WTC11 (cell line): ENCODE measurements around the gene COLGALT1. TPM values are rescaled to one million over a fixed set of nuclear protein-coding genes. Genes with fewer than 3 reads are reported as not detected.

Experiments
- ATAC-seq: fragments of 200-7000 bp; cut with Tn5 transposase; 2 replicates; pipeline ENCODE4 v1.10.0; 2021; ENCODE audit warnings: mild to moderate bottlenecking, moderate library complexity
- CTCF ChIA-PET: fragments of 300-600 bp; sonication (Branson Sonifier 250); formaldehyde crosslinking; loops from one replicate; lab custom pipeline; 2021; ENCODE audit warnings: antibody characterized with exemption; lab: Charles Lee
- POLR2A ChIA-PET: fragments of 350-600 bp; sonication (Branson Sonifier 250); formaldehyde crosslinking; loops from one replicate; lab custom pipeline; 2021; ENCODE audit warnings: antibody characterized with exemption; lab: Charles Lee
- DNase-seq: peaks from one replicate; pipeline ENCODE4 v3.0.0; 2021; ENCODE audit warnings: low spot score
- H3K27ac Mint-ChIP-seq: 2 replicates; pipeline ENCODE4 v1.8.0; 2021; ENCODE audit warnings: mixed read lengths
- H3K27me3 Mint-ChIP-seq: 2 replicates; pipeline ENCODE4 v1.8.0; 2021; ENCODE audit warnings: low read depth, mild to moderate bottlenecking, moderate library complexity, mixed read lengths
- H3K36me3 Mint-ChIP-seq: 2 replicates; pipeline ENCODE4 v1.8.0; 2021; ENCODE audit warnings: mixed read lengths
- H3K4me1 Mint-ChIP-seq: 2 replicates; pipeline ENCODE4 v1.8.0; 2022; ENCODE audit warnings: mixed read lengths
- H3K4me3 Mint-ChIP-seq: 2 replicates; pipeline ENCODE4 v1.8.0; 2021; ENCODE audit warnings: mild to moderate bottlenecking, moderate library complexity, mixed read lengths
- H3K9me3 Mint-ChIP-seq: 2 replicates; pipeline ENCODE4 v1.8.0; 2021; ENCODE audit warnings: mixed read lengths
- AFF4 ChIP-seq: sonication (generic); formaldehyde crosslinking; IDR thresholded peaks from 2 replicates; pipeline ENCODE4 v1.8.1; 2023; ENCODE audit warnings: mild to moderate bottlenecking, missing genetic modification reagents, borderline replicate concordance
- ATF3 ChIP-seq: sonication (generic); formaldehyde crosslinking; conservative IDR thresholded peaks from 2 replicates; pipeline ENCODE4 v1.8.1; 2022; ENCODE audit warnings: mild to moderate bottlenecking, missing genetic modification reagents
- ATF6 ChIP-seq: sonication (generic); formaldehyde crosslinking; IDR thresholded peaks from 2 replicates; pipeline ENCODE4 v1.8.1; 2023; ENCODE audit warnings: mild to moderate bottlenecking, missing genetic modification reagents
- CREM ChIP-seq: sonication (generic); formaldehyde crosslinking; IDR thresholded peaks from 2 replicates; pipeline ENCODE4 v1.8.1; 2022; ENCODE audit warnings: mild to moderate bottlenecking, missing genetic modification reagents, moderate library complexity
- E2F4 ChIP-seq: sonication (generic); formaldehyde crosslinking; IDR thresholded peaks from 2 replicates; pipeline ENCODE4 v1.8.1; 2022; ENCODE audit warnings: low read depth, mild to moderate bottlenecking, moderate library complexity, missing genetic modification reagents, borderline replicate concordance
- FOXK1 ChIP-seq: sonication (generic); formaldehyde crosslinking; IDR thresholded peaks from 2 replicates; pipeline ENCODE4 v1.8.0; 2022; ENCODE audit warnings: mild to moderate bottlenecking, moderate library complexity, missing genetic modification reagents
- GABPB1 ChIP-seq: sonication (generic); formaldehyde crosslinking; IDR thresholded peaks from 2 replicates; pipeline ENCODE4 v1.8.1; 2023; ENCODE audit warnings: mild to moderate bottlenecking, missing genetic modification reagents
- GRHL2 ChIP-seq: fragments of 250-450 bp; sonication (Bioruptor Pico); IDR thresholded peaks from 2 replicates; pipeline ENCODE4 v1.8.0; 2022; ENCODE audit warnings: mild to moderate bottlenecking, moderate library complexity; ENCODE audit not compliant: insufficient replicate concordance, severe bottlenecking
- GTF2I ChIP-seq: fragments of 250-450 bp; sonication (Bioruptor Pico); conservative IDR thresholded peaks from 2 replicates; pipeline ENCODE4 v1.4.0; 2021; ENCODE audit warnings: mild to moderate bottlenecking
- IRF1 ChIP-seq: sonication (generic); formaldehyde crosslinking; IDR thresholded peaks from 2 replicates; pipeline ENCODE4 v1.8.0; 2023; ENCODE audit warnings: missing genetic modification reagents
- IRF2 ChIP-seq: sonication (generic); formaldehyde crosslinking; IDR thresholded peaks from 2 replicates; pipeline ENCODE4 v1.8.0; 2022; ENCODE audit warnings: low read depth, missing genetic modification reagents, borderline replicate concordance
- JAZF1 ChIP-seq: fragments of 250-450 bp; sonication (Bioruptor Pico); IDR thresholded peaks from 2 replicates; pipeline ENCODE4 v1.9.0; 2021; ENCODE audit warnings: moderate library complexity, mild to moderate bottlenecking, inconsistent platforms
- JUN ChIP-seq: sonication (generic); formaldehyde crosslinking; IDR thresholded peaks from 2 replicates; pipeline ENCODE4 v1.8.0; 2023; ENCODE audit warnings: mild to moderate bottlenecking, missing genetic modification reagents
- NFATC4 ChIP-seq: fragments of 250-450 bp; sonication (Bioruptor Pico); IDR thresholded peaks from 2 replicates; pipeline ENCODE4 v1.9.0; 2021; ENCODE audit warnings: mild to moderate bottlenecking
- NFE2L1 ChIP-seq: sonication (generic); formaldehyde crosslinking; IDR thresholded peaks from 2 replicates; pipeline ENCODE4 v1.8.1; 2023; ENCODE audit warnings: missing genetic modification reagents
- NR1H2 ChIP-seq: sonication (generic); formaldehyde crosslinking; IDR thresholded peaks from 2 replicates; pipeline ENCODE4 v1.9.0; 2021; ENCODE audit warnings: mild to moderate bottlenecking, moderate library complexity, missing genetic modification reagents
- ZBTB21 ChIP-seq: sonication (generic); formaldehyde crosslinking; IDR thresholded peaks from 2 replicates; pipeline ENCODE4 v1.8.1; 2023; ENCODE audit warnings: mild to moderate bottlenecking, missing genetic modification reagents, borderline replicate concordance
- ZNF138 ChIP-seq: sonication (generic); formaldehyde crosslinking; conservative IDR thresholded peaks from 2 replicates; pipeline ENCODE4 v1.8.1; 2022; ENCODE audit warnings: mild to moderate bottlenecking, moderate library complexity, missing genetic modification reagents
- ZNF416 ChIP-seq: fragments of 250-450 bp; sonication (Bioruptor Pico); IDR thresholded peaks from 2 replicates; pipeline ENCODE4 v1.9.0; 2021; ENCODE audit warnings: mild to moderate bottlenecking, inconsistent platforms
- total RNA-seq: library from RNA; stranded (reverse); gene quantifications from 3 replicates; pipeline ENCODE4 v1.2.3, GENCODE V29; 2021

COLGALT1 gene
- total RNA-seq, 1 experiment from 2014 or later: 54.0 TPM

- TF ChIP-seq AFF4 (CRISPR knock-in tag) (no peak), ZNF138 (CRISPR knock-in tag) (no peak), ATF6 (no peak), GTF2I (CRISPR knock-in tag) (no peak), IRF1 (CRISPR knock-in tag) (no peak), ZNF416 (no peak), IRF2 (CRISPR knock-in tag) (no peak), JUN (CRISPR knock-in tag) (no peak), NFATC4 (no peak), E2F4 (CRISPR knock-in tag) (no peak)
Observed at GRCh38 chr19:17627921-17628320, 72.5 kb downstream of the COLGALT1 start (continued).

GRCh38 chr19:17629760-17630159 lies 74.3 kb downstream of the COLGALT1 start:
- POLR2A ChIA-PET: no interaction called here

GRCh38 chr19:17632577-17632976 lies 77.1 kb downstream of the COLGALT1 start:
- no peak overlapping the region for H3K4me3 Mint-ChIP-seq
- no peaks in the 10 kb centered on the region for H3K4me1 Mint-ChIP-seq
- POLR2A ChIA-PET: no interaction called here
- H3K9me3 Mint-ChIP-seq: no peaks in the 10 kb centered on the region
- H3K36me3 Mint-ChIP-seq: peaks cover 23% of the 10 kb centered on the region
- TF ChIP-seq FOXK1 (CRISPR knock-in tag) (no peak), NFE2L1 (no peak)
- TF ChIP-seq, all 79 proteins: peak for 0
- H3K27me3 Mint-ChIP-seq: no peaks in the 10 kb centered on the region
- ATAC-seq (no peak), DNase-seq (no peak)
- CTCF ChIA-PET: no interaction called here
- H3K27ac Mint-ChIP-seq: no peak overlapping the region

More at GRCh38 chr19:17629760-17630159, 74.3 kb downstream of the COLGALT1 start:
- H3K27ac Mint-ChIP-seq: no peak overlapping the region
- no peaks in the 10 kb centered on the region for H3K9me3 Mint-ChIP-seq
- H3K4me1 Mint-ChIP-seq: no peaks in the 10 kb centered on the region
- CTCF ChIA-PET: no interaction called here
- ATAC-seq: no peak
- no peak for DNase-seq
- TF ChIP-seq ZBTB21 (CRISPR knock-in tag): no peak
- TF ChIP-seq NFATC4: no peak
- TF ChIP-seq CREM (CRISPR knock-in tag): no peak
- TF ChIP-seq JAZF1: no peak
- no peak for TF ChIP-seq GRHL2
- TF ChIP-seq GABPB1 (CRISPR knock-in tag): no peak
- no peak for TF ChIP-seq FOXK1 (CRISPR knock-in tag)
- TF ChIP-seq NR1H2: no peak
- no peak for TF ChIP-seq ATF3 (CRISPR knock-in tag)
- TF ChIP-seq, all 79 proteins: peak for 0
- Mint-ChIP-seq H3K27me3 (no peaks in the 10 kb centered on the region), H3K4me3 (no peak overlapping the region), H3K36me3 (peaks cover 25% of the 10 kb centered on the region)

Other genes starting within 250 kb of the COLGALT1 start
- gene MRPL34, start 249.8 kb upstream of the COLGALT1 start, total RNA-seq: 117 to 130 TPM (median 122 TPM) in 3 replicates
- gene DDA1, start 246.1 kb upstream of the COLGALT1 start, total RNA-seq: 36.2 to 42.8 TPM (median 37.0 TPM) in 3 replicates
- 30.5 to 35.4 TPM (median 32.6 TPM) in 3 replicates for gene ANO8, start 220.8 kb upstream of the COLGALT1 start, total RNA-seq
- 79.1 to 93.0 TPM (median 80.8 TPM) in 3 replicates for gene GTPBP3, start 218.1 kb upstream of the COLGALT1 start, total RNA-seq
- 0.11 to 0.27 TPM in 2 of 3 replicates, not detected in the other for gene PLVAP, start 178.3 kb upstream of the COLGALT1 start, total RNA-seq
- 0.37 to 0.87 TPM (median 0.76 TPM) in 3 replicates for gene CCDC194, start 161.5 kb upstream of the COLGALT1 start, total RNA-seq
- gene BST2, start 150.0 kb upstream of the COLGALT1 start, total RNA-seq: 22.8 to 67.7 TPM (median 61.1 TPM) in 3 replicates
- gene MVB12A, start 135.6 kb upstream of the COLGALT1 start, total RNA-seq: 58.7 to 78.6 TPM (median 70.8 TPM) in 3 replicates
- gene TMEM221, start 107.0 kb upstream of the COLGALT1 start, total RNA-seq: 1.2 to 2.9 TPM (median 2.3 TPM) in 3 replicates
- gene NXNL1, start 94.7 kb upstream of the COLGALT1 start, total RNA-seq: not detected in 3 replicates
- 8.6 to 12.1 TPM (median 10.1 TPM) in 3 replicates for gene SLC27A1, start 85.1 kb upstream of the COLGALT1 start, total RNA-seq
- 81.7 to 108 TPM (median 108 TPM) in 3 replicates for gene PGLS, start 44.0 kb upstream of the COLGALT1 start, total RNA-seq
- gene UNC13A, start 132.7 kb downstream of the COLGALT1 start, total RNA-seq: 40.7 to 42.9 TPM (median 41.1 TPM) in 3 replicates
- gene MAP1S, start 163.8 kb downstream of the COLGALT1 start, total RNA-seq: 115 to 124 TPM (median 120 TPM) in 3 replicates
- 22.8 to 26.8 TPM (median 25.1 TPM) in 3 replicates for gene FCHO1, start 195.8 kb downstream of the COLGALT1 start, total RNA-seq
- gene B3GNT3, start 239.5 kb downstream of the COLGALT1 start, total RNA-seq: 1.2 to 1.9 TPM (median 1.3 TPM) in 3 replicates